Activated CD8-positive, alpha-beta memory T cell treated with anti-CD3 and anti-CD28 coated beads, Interleukin-2, amount 50 U/mL, for 24 hours (primary cell): Measurements from ENCODE around the gene MINPP1.
"Not testable (repeated sequence)": the region's sequence is repeated elsewhere in the genome, so short reads cannot be mapped to it uniquely, and the experiment has no call there.

Source experiments
- DNase-seq: peaks from one replicate; pipeline ENCODE4 v3.0.0-alpha.2; 2020; ENCODE audit errors: extremely low read depth

MINPP1 gene, protein sequence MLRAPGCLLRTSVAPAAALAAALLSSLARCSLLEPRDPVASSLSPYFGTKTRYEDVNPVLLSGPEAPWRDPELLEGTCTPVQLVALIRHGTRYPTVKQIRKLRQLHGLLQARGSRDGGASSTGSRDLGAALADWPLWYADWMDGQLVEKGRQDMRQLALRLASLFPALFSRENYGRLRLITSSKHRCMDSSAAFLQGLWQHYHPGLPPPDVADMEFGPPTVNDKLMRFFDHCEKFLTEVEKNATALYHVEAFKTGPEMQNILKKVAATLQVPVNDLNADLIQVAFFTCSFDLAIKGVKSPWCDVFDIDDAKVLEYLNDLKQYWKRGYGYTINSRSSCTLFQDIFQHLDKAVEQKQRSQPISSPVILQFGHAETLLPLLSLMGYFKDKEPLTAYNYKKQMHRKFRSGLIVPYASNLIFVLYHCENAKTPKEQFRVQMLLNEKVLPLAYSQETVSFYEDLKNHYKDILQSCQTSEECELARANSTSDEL

DNA sequence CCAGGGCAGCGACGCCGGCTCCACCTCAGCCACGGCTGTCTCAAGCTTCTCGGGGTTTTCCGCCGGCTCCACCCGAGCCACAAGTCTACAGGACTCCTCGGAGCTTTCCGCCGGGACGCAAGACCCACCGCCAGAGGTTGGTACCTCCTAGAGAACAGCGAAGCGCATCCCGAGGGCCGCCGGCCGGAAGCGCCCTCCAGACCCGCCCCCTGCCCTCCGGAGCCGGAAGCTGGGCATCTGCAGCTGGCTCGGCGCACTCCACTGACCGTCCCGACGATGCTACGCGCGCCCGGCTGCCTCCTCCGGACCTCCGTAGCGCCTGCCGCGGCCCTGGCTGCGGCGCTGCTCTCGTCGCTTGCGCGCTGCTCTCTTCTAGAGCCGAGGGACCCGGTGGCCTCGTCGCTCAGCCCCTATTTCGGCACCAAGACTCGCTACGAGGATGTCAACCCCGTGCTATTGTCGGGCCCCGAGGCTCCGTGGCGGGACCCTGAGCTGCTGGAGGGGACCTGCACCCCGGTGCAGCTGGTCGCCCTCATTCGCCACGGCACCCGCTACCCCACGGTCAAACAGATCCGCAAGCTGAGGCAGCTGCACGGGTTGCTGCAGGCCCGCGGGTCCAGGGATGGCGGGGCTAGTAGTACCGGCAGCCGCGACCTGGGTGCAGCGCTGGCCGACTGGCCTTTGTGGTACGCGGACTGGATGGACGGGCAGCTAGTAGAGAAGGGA, at the start of gene MINPP1:
Gene MINPP1 (plus strand): TSS at position 254 of the 726 bp plus-strand sequence. CDS start 23 bp downstream, at position 277.
- DNase-seq: peak; percentile 62

DNA sequence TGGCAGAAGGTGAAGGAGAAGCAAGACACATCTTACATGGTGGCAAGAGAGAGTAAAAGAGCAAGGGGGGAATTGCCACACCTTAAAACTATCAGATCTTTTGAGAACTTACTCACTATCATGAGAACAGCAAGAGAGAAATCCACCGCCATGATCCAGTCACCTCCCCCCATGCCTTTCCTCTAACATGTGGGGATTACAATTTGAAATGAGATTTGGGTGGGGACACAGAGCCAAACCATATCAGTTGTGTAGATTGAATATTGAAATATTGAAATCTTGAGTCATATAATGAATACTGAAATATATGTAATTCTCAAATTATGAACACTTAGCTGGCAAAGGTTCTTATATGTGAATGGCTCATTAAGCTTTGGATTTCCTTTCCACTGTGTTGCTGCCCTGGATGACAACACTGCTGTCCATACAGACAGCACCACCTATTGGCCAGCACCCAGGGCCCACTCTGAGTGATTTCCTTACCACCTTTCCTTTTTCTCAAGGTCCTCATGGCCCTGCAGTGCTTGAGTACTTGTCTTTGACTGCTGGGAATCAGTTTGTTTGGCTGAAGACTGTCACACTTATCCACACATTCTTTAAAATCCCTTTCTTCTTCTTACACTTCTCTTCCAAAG, 48.0 kb upstream of the MINPP1 start:
- not testable (repeated sequence) for DNase-seq

DNA sequence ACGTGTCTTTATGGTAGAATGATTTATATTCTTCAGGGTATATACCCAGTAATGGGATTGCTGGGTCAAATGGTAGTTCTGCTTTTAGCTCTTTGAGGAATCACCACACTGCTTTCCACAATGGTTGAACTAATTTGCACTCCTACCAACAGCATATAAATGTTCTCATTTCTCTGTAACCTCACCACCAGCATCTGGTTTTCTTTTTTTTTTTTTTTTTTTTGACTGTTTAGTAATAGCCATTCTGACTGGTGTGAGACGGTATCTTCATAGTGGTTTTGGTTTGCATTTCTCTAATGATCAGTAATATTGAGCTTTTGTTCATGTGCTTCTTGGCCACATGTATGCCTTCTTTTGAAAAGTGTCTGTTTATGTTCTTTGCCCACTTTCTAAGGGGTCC, 42.9 kb upstream of the MINPP1 start:
- DNase-seq: not testable (repeated sequence)

DNA sequence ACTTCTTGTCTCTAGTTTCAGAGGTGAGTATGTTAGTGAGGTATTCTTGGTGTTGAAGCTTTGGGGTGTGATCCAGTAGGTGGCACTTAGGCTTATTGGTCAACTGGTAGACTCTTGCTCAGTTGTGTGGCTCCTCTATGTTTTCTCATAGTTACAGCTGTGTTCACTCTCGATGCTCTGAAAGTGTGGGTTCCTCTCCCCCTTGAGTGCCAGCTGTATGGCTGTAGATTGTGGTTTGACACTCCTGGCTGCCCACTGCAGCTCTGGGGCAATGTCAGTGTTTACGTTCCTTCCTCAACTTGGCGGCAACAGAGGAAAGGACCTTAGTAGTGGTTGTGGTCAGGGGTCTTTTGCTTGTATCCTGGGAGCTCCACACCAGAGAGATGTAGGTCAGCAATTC, 37.8 kb upstream of the MINPP1 start:
- DNase-seq: not testable (repeated sequence)

DNA sequence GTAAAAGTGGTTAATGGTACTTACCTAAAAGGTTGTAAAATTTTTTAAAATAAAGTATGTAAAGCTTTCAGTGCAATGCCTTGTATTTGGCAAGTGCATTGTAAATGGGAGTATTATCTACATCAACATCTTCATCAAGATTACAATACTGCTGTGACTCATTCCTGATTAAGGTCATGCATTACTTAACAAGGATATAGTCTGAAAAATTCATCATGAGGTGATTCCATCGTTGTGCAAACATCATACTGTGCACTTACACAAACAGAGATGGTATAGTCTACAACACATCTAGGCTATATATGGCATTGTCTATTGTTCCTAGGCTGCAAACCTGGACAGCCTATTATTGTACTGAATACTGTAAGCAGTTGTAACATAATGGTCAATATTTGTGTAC, 16.0 kb upstream of the MINPP1 start:
- DNase-seq: not testable (repeated sequence)

DNA sequence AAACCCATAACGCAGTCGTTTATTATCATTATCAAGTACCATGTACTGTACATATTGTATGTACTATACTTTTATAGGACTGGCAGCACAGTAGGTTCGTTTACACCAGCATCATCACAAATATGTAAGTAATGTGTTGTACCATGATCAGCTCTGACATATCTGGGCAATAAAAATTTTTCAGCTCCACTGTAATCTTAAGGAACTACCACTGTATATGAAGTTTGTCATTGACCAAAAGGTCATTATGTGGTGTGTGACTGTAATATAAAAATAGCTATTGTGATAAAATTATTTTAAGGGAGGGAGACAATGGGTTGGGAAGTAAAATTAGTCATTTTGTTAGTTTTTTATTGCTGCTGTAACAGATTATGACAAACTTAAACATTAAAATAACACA, 14.4 kb upstream of the MINPP1 start:
- not testable (repeated sequence) for DNase-seq

DNA sequence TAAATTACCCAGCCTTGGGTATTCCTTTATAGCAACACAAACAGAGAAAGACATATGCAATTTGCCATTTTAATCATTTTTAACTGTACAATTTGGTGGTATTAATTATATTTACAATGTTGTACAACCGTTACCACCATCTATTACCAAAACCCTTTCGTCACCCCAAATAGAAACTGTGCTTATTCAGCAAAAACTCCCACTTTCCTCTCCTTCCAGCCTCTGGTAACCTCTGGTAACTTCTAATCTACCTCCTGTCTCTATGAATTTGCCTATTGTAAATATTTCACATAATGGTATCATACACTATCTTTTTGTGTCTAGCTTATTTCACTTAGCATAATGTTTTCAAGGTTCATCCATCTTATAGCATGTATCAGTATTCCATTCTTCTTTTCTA, 12.2 kb upstream of the MINPP1 start:
- DNase-seq: not testable (repeated sequence)

DNA sequence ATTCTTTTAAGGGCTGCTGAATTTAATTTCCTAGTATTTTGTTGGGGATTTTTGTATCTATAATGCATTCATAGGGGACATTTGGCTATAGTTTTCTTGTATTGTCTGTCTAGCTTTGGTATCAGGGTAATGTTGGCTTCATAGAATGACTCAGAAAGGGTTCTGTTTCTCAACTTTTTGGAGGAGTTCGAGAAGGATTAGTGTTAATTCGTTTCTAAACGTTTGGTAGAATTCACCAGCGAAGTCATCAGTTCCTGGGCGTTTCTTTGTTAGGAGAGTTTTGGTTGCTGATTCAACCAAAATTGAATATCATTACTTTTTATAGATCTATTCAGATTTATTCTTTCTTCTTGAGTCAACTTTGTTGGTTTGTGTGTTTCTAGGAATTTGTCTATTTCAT, 9.2 kb upstream of the MINPP1 start:
- DNase-seq: not testable (repeated sequence)

- not testable (repeated sequence) for DNase-seq
Measured at GRCh38 chr10:87497386-87497785, 7.3 kb upstream of the MINPP1 start.

GRCh38 chr10:87498106-87498789, 6.4 kb upstream of the MINPP1 start:
- DNase-seq: not testable (repeated sequence)

GRCh38 chr10:87500646-87501048, 4.0 kb upstream of the MINPP1 start:
- no peak for DNase-seq

- no peak for DNase-seq
Measured at GRCh38 chr10:87503401-87503800, 1.3 kb upstream of the MINPP1 start.

- no peak for DNase-seq
Measured at GRCh38 chr10:87503886-87504285, 807 bp upstream of the MINPP1 start.

GRCh38 chr10:87504307-87504639, 420 bp upstream of the MINPP1 start:
- DNase-seq: no peak

- no peak for DNase-seq
Measured at GRCh38 chr10:87505366-87506111, 846 bp downstream of the MINPP1 start.

GRCh38 chr10:87506956-87507355, 2.3 kb downstream of the MINPP1 start:
- DNase-seq: no peak

- DNase-seq: no peak
Measured at GRCh38 chr10:87507879-87508483, 3.3 kb downstream of the MINPP1 start.

DNA sequence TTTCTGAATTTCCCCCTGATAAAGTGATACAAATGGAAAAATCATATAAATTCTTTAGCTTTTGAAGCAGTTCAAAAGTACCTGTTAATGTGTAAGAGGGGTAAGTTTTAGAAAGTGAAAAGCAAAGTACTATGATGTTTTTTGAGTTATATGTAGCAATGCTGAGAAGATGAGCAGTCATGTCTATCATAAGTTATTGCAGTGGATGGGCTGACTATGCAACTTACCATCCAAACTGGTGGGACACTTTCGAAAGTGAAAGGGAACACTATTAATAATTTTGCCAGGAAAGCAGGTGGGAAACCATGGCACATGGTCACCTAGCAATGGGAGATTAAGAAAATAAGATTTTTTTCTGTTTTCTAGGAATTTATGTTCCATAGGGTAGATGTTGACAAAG, 4.1 kb downstream of the MINPP1 start:
- DNase-seq: no peak

DNA sequence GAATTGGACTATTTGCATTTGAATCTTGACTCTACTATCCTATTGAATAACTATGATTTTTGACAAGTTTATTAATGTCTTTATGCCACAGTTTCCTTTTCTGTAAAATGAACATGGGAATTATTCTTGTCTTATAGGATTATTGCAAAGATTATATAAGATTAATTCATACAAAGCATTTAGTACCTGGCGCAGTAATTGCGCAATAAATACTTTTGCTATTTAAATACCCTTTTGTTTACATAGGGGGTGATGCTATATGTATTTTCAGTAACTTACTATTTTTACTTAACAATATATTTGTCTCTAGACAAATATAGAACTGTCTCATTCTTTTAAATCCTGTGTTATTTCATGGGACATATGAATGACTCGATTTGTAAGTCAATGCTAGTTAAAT, 5.3 kb downstream of the MINPP1 start:
- no peak for DNase-seq

- DNase-seq: no peak
Measured at GRCh38 chr10:87511526-87511925, 6.8 kb downstream of the MINPP1 start.

GRCh38 chr10:87518937-87519336, 14.2 kb downstream of the MINPP1 start:
- no peak for DNase-seq
